H1 (cell line): ENCODE data around the gene VSX2. TPM values are rescaled to one million over a fixed set of nuclear protein-coding genes. Genes with fewer than 3 reads are reported as not detected.

ENCODE experiments used
- polyA plus RNA-seq, 7 experiments: library from polyadenylated mRNA; depleted of rRNA in 3 of 7; stranded (reverse) in 5 of 7; unstranded in 2 of 7; fragments of >200 nt in 5 of 7; fragments of 200-250 nt in 2 of 7; gene quantifications; 1 replicate in 5 of 7; 2 replicates in 1 of 7; 4 replicates in 1 of 7; pipeline versions ENCODE4 v1.2.1 to v1.2.3, GENCODE V29; 2011 to 2013; ENCODE audit warnings: missing spikeins in 2 of 7, mixed read lengths in 2 of 7
- total RNA-seq: library from RNA; stranded (reverse); fragmentation: NEBNext Ultra II Directional; extraction: Animal tissue kit (Norgen Biotek cat#: 25700); gene quantifications from 2 replicates; pipeline ENCODE4 v1.2.1, GENCODE V29; 2021
- TF ChIP-seq, protein P1 (sequence below): fragments of 300-600 bp; sonication (generic); IDR thresholded peaks from 2 replicates; pipeline ENCODE4 v1.7.1; 2012; ENCODE audit warnings: low read length, moderate library complexity, mild to moderate bottlenecking, inconsistent platforms; ENCODE audit not compliant: insufficient replicate concordance

VSX2 gene
- total and polyA plus RNA-seq, 2 of the 8 experiments (the other 6 are each of a cell fraction or from before 2014, with no cell fraction given), result 0.08 to 0.22 TPM

DNA sequence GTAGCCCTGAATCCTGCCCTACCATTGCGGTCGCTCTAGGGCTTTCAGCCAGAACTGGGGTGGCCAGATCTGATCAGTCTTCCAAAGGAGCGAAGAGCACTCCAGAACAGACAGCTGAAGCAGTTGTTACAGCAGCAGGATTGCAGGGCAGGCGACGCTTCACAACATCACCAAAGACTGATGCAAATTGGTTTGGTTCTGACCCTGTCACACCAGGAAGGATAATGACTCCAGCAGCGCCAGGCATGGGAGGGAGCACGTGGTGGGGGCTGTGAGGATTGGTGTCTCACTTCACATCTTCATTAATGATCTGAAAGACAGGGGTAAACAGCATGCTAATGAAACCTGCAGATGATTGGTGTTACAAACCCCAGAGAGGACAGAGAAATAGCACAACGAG is 30.6 kb upstream of the VSX2 start (continued):
- TF ChIP-seq, protein P1, sequence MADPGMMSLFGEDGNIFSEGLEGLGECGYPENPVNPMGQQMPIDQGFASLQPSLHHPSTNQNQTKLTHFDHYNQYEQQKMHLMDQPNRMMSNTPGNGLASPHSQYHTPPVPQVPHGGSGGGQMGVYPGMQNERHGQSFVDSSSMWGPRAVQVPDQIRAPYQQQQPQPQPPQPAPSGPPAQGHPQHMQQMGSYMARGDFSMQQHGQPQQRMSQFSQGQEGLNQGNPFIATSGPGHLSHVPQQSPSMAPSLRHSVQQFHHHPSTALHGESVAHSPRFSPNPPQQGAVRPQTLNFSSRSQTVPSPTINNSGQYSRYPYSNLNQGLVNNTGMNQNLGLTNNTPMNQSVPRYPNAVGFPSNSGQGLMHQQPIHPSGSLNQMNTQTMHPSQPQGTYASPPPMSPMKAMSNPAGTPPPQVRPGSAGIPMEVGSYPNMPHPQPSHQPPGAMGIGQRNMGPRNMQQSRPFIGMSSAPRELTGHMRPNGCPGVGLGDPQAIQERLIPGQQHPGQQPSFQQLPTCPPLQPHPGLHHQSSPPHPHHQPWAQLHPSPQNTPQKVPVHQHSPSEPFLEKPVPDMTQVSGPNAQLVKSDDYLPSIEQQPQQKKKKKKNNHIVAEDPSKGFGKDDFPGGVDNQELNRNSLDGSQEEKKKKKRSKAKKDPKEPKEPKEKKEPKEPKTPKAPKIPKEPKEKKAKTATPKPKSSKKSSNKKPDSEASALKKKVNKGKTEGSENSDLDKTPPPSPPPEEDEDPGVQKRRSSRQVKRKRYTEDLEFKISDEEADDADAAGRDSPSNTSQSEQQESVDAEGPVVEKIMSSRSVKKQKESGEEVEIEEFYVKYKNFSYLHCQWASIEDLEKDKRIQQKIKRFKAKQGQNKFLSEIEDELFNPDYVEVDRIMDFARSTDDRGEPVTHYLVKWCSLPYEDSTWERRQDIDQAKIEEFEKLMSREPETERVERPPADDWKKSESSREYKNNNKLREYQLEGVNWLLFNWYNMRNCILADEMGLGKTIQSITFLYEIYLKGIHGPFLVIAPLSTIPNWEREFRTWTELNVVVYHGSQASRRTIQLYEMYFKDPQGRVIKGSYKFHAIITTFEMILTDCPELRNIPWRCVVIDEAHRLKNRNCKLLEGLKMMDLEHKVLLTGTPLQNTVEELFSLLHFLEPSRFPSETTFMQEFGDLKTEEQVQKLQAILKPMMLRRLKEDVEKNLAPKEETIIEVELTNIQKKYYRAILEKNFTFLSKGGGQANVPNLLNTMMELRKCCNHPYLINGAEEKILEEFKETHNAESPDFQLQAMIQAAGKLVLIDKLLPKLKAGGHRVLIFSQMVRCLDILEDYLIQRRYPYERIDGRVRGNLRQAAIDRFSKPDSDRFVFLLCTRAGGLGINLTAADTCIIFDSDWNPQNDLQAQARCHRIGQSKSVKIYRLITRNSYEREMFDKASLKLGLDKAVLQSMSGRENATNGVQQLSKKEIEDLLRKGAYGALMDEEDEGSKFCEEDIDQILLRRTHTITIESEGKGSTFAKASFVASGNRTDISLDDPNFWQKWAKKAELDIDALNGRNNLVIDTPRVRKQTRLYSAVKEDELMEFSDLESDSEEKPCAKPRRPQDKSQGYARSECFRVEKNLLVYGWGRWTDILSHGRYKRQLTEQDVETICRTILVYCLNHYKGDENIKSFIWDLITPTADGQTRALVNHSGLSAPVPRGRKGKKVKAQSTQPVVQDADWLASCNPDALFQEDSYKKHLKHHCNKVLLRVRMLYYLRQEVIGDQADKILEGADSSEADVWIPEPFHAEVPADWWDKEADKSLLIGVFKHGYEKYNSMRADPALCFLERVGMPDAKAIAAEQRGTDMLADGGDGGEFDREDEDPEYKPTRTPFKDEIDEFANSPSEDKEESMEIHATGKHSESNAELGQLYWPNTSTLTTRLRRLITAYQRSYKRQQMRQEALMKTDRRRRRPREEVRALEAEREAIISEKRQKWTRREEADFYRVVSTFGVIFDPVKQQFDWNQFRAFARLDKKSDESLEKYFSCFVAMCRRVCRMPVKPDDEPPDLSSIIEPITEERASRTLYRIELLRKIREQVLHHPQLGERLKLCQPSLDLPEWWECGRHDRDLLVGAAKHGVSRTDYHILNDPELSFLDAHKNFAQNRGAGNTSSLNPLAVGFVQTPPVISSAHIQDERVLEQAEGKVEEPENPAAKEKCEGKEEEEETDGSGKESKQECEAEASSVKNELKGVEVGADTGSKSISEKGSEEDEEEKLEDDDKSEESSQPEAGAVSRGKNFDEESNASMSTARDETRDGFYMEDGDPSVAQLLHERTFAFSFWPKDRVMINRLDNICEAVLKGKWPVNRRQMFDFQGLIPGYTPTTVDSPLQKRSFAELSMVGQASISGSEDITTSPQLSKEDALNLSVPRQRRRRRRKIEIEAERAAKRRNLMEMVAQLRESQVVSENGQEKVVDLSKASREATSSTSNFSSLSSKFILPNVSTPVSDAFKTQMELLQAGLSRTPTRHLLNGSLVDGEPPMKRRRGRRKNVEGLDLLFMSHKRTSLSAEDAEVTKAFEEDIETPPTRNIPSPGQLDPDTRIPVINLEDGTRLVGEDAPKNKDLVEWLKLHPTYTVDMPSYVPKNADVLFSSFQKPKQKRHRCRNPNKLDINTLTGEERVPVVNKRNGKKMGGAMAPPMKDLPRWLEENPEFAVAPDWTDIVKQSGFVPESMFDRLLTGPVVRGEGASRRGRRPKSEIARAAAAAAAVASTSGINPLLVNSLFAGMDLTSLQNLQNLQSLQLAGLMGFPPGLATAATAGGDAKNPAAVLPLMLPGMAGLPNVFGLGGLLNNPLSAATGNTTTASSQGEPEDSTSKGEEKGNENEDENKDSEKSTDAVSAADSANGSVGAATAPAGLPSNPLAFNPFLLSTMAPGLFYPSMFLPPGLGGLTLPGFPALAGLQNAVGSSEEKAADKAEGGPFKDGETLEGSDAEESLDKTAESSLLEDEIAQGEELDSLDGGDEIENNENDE, result no peak
- TF ChIP-seq, all 59 proteins: peak for 0
